Hematopoietic multipotent progenitor cell (in vitro differentiated cells): Measurements from ENCODE around the gene CCDC172. TPM values are rescaled to one million over a fixed set of nuclear protein-coding genes. Genes with fewer than 3 reads are reported as not detected.

Experiments used
- DNase-seq, 3 donors: peaks; one replicate each; pipeline ENCODE4 v3.0.0-alpha.2; 2011 to 2015; ENCODE audit warnings: low read depth in 2 of 3, low spot score in 2 of 3
- small RNA-seq: library from RNA; depleted of rRNA; stranded (forward); fragments of <200 nt; gene quantifications from one replicate; pipeline ENCODE3, GENCODE V24; 2012
- total RNA-seq: library from RNA; depleted of rRNA; stranded (reverse); fragments of >200 nt; gene quantifications from one replicate; pipeline ENCODE4 v1.2.3, GENCODE V29; 2012

CCDC172 gene
- total RNA-seq, 1 donor = not detected

DNA sequence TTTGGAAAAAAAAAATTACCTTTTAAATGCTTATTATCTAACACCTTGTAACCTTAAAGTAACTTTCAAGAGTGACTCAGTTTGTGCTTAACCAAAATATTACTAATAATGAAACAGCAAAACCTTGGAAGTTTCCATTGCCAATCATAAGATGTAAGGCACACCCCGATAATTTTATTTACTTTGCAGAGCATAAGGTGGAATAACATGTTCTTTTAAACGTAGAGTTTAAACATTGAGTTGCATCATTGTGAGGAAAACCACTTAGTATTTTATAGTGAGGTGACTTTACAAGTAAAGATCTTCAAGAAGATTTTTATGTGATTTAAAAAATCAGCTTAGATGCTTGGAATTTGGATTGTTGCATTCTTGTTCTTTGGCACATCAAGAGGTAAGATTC is 103.4 kb downstream of the CCDC172 start, which contains the start of gene PNLIPRP3:
Gene PNLIPRP3 (plus strand): TSS at position 177 of the 400 bp plus-strand sequence. CDS start 166 bp downstream, at position 343.
- no peak for DNase-seq

- no peak for DNase-seq
These were observed 105.2 kb downstream of the CCDC172 start for GRCh38 chr10:116429288-116429977.

Small RNA genes lying within 50 kb of the gene (small RNA-seq; reads per million reads assigned to genes)
- gene SNRPGP6 = not detected

Other genes starting within 250 kb of the CCDC172 start
- under 0.01 TPM for gene GFRA1, start 51.2 kb upstream of the CCDC172 start, total RNA-seq
- not detected for gene PNLIPRP3, start 103.4 kb downstream of the CCDC172 start, total RNA-seq
- gene PNLIP, start 221.5 kb downstream of the CCDC172 start, total RNA-seq = not detected